HEK293 (cell line): ENCODE measurements around the gene CAMSAP3.

ENCODE experiments used
- CTCF ChIA-PET: fragments of 350-600 bp; formaldehyde crosslinking; extraction: SDS; loops from one replicate; lab custom pipeline; 2021; ENCODE audit warnings: antibody characterized with exemption; lab: Yijun Ruan, JAX
- POLR2A ChIA-PET: fragments of 300-600 bp; formaldehyde crosslinking; extraction: SDS; loops from one replicate; lab custom pipeline; 2020; ENCODE audit warnings: antibody characterized with exemption, inconsistent platforms; lab: Yijun Ruan, JAX
- H3K27ac ChIP-seq: fragments of 200-500 bp; sonication (Bioruptor generic); 2 replicates; pipeline ENCODE4 v1.5.1; 2014; ENCODE audit warnings: low read depth, low read length, control low read depth, inconsistent platforms; ENCODE audit errors: extremely low read depth
- H3K36me3 ChIP-seq, 2 experiments: fragments of 200-500 bp in 1 of 2; sonication (Bioruptor generic) in 1 of 2; 1 replicate in 1 of 2; 2 replicates in 1 of 2; pipeline ENCODE4 v1.5.1; 2014 to 2017; ENCODE audit warnings: inconsistent platforms in 2 of 2, low read length in 2 of 2; ENCODE audit not compliant: control insufficient read depth in 2 of 2, insufficient read depth in 1 of 2
- H3K4me1 ChIP-seq: fragments of 200-500 bp; sonication (Bioruptor generic); 2 replicates; pipeline ENCODE4 v1.5.1; 2014; ENCODE audit warnings: mild to moderate bottlenecking, low read length, inconsistent platforms; ENCODE audit not compliant: control insufficient read depth, insufficient read depth
- H3K4me3 ChIP-seq: 2 replicates; pipeline ENCODE4 v1.5.1; 2011; ENCODE audit warnings: low read depth, mild to moderate bottlenecking, control low read depth, low read length, moderate library complexity
- H3K9me3 ChIP-seq: fragments of 200-500 bp; sonication (Bioruptor generic); 2 replicates; pipeline ENCODE4 v1.5.1; 2014; ENCODE audit warnings: low read depth, low read length, inconsistent platforms; ENCODE audit not compliant: control insufficient read depth, insufficient read depth
- EGR2 ChIP-seq: fragments of 450-650 bp; formaldehyde crosslinking; IDR thresholded peaks from 2 replicates; pipeline ENCODE4 v1.5.1; 2016; ENCODE audit warnings: low read depth, missing biosample characterization, missing genetic modification characterization
- GFI1B ChIP-seq: fragments of 450-650 bp; formaldehyde crosslinking; IDR thresholded peaks from 2 replicates; pipeline ENCODE4 v1.5.1; 2016; ENCODE audit warnings: missing biosample characterization, missing genetic modification characterization
- KLF8 ChIP-seq: fragments of 450-650 bp; formaldehyde crosslinking; IDR thresholded peaks from 2 replicates; pipeline ENCODE4 v1.5.1; 2016; ENCODE audit warnings: missing biosample characterization, missing genetic modification characterization
- SETDB1 ChIP-seq: IDR thresholded peaks from one replicate; pipeline ENCODE4 v1.6.1; 2017; ENCODE audit warnings: mild to moderate bottlenecking, low read length, moderate library complexity, mixed read lengths; ENCODE audit not compliant: insufficient read length
- SP2 ChIP-seq: fragments of 450-650 bp; formaldehyde crosslinking; IDR thresholded peaks from 2 replicates; pipeline ENCODE4 v1.5.1; 2016; ENCODE audit warnings: missing biosample characterization, missing genetic modification characterization
- WT1 ChIP-seq: fragments of 450-650 bp; formaldehyde crosslinking; IDR thresholded peaks from 2 replicates; pipeline ENCODE4 v1.5.1; 2016; ENCODE audit warnings: missing biosample characterization, missing genetic modification characterization
- YY1 ChIP-seq: fragments of 450-650 bp; formaldehyde crosslinking; IDR thresholded peaks from 2 replicates; pipeline ENCODE4 v1.5.1; 2018; ENCODE audit warnings: missing biosample characterization, missing genetic modification characterization
- ZBTB7A ChIP-seq: fragments of 450-650 bp; formaldehyde crosslinking; IDR thresholded peaks from 2 replicates; pipeline ENCODE4 v1.5.1; 2016; ENCODE audit warnings: low read depth, missing biosample characterization, missing genetic modification characterization
- ZEB2 ChIP-seq: fragments of 450-650 bp; formaldehyde crosslinking; IDR thresholded peaks from 2 replicates; pipeline ENCODE4 v1.5.1; 2016; ENCODE audit warnings: missing biosample characterization, missing genetic modification characterization
- ZNF175 ChIP-seq: fragments of 450-650 bp; formaldehyde crosslinking; IDR thresholded peaks from 2 replicates; pipeline ENCODE4 v1.5.1; 2016; ENCODE audit warnings: missing biosample characterization, missing genetic modification characterization
- ZNF274 ChIP-seq, 2 experiments: fragments of 200-500 bp in 1 of 2; fragments of 450-650 bp in 1 of 2; sonication (Bioruptor generic) in 1 of 2; formaldehyde crosslinking in 1 of 2; IDR thresholded peaks; 2 replicates each; pipeline versions ENCODE4 v1.5.1 to v1.6.1; 2014 to 2016; ENCODE audit warnings: borderline replicate concordance in 1 of 2, inconsistent platforms in 1 of 2, low read length in 1 of 2, missing biosample characterization in 1 of 2, missing genetic modification characterization in 1 of 2
- ZNF350 ChIP-seq: fragments of 450-650 bp; formaldehyde crosslinking; IDR thresholded peaks from 2 replicates; pipeline ENCODE4 v1.5.0; 2017; ENCODE audit warnings: missing biosample characterization, mild to moderate bottlenecking, missing genetic modification characterization
- ZNF423 ChIP-seq: fragments of 450-650 bp; formaldehyde crosslinking; IDR thresholded peaks from 2 replicates; pipeline ENCODE4 v1.5.1; 2016; ENCODE audit warnings: missing biosample characterization, missing genetic modification characterization
- ZNF48 ChIP-seq: fragments of 450-650 bp; formaldehyde crosslinking; IDR thresholded peaks from 2 replicates; pipeline ENCODE4 v1.5.1; 2016; ENCODE audit warnings: missing biosample characterization, missing genetic modification characterization
- ZNF626 ChIP-seq: fragments of 450-650 bp; sonication (Bioruptor Pico); formaldehyde crosslinking; IDR thresholded peaks from 2 replicates; pipeline ENCODE4 v1.5.1; 2018; ENCODE audit warnings: missing biosample characterization, missing genetic modification characterization, inconsistent platforms
- ZNF830 ChIP-seq: fragments of 450-650 bp; IDR thresholded peaks from 2 replicates; pipeline ENCODE4 v1.5.0; 2018; ENCODE audit warnings: missing biosample characterization, missing genetic modification characterization, low read depth, mild to moderate bottlenecking, moderate library complexity
- ZNF837 ChIP-seq: fragments of 450-650 bp; formaldehyde crosslinking; IDR thresholded peaks from 2 replicates; pipeline ENCODE4 v1.5.1; 2016; ENCODE audit warnings: missing biosample characterization, missing genetic modification characterization
- ZNF843 ChIP-seq: fragments of 450-650 bp; formaldehyde crosslinking; IDR thresholded peaks from 2 replicates; pipeline ENCODE4 v1.5.1; 2016; ENCODE audit warnings: missing biosample characterization, missing genetic modification characterization
- ZSCAN16 ChIP-seq: fragments of 450-650 bp; formaldehyde crosslinking; IDR thresholded peaks from 2 replicates; pipeline ENCODE4 v1.5.1; 2016; ENCODE audit warnings: missing biosample characterization, missing genetic modification characterization
- TF ChIP-seq, protein P1 (sequence below): fragments of 450-650 bp; formaldehyde crosslinking; IDR thresholded peaks from 2 replicates; pipeline ENCODE4 v1.5.1; 2016; ENCODE audit warnings: missing biosample characterization, missing genetic modification characterization
- TF ChIP-seq, protein P2 (sequence below): fragments of 450-650 bp; formaldehyde crosslinking; IDR thresholded peaks from 2 replicates; pipeline ENCODE4 v1.5.1; 2016; ENCODE audit warnings: missing biosample characterization, missing genetic modification characterization
- TF ChIP-seq, protein P3 (sequence below): fragments of 450-650 bp; formaldehyde crosslinking; IDR thresholded peaks from 2 replicates; pipeline ENCODE4 v1.5.1; 2017; ENCODE audit warnings: missing biosample characterization, missing genetic modification characterization
- TF ChIP-seq, protein P4 (sequence below): fragments of 450-650 bp; formaldehyde crosslinking; IDR thresholded peaks from 2 replicates; pipeline ENCODE4 v1.5.1; 2016; ENCODE audit warnings: missing biosample characterization, missing genetic modification characterization
- TF ChIP-seq, protein P5 (sequence below): fragments of 450-650 bp; formaldehyde crosslinking; IDR thresholded peaks from 2 replicates; pipeline ENCODE4 v1.5.1; 2017; ENCODE audit warnings: missing biosample characterization, mild to moderate bottlenecking, missing genetic modification characterization, moderate library complexity

The CAMSAP3 gene

DNA sequence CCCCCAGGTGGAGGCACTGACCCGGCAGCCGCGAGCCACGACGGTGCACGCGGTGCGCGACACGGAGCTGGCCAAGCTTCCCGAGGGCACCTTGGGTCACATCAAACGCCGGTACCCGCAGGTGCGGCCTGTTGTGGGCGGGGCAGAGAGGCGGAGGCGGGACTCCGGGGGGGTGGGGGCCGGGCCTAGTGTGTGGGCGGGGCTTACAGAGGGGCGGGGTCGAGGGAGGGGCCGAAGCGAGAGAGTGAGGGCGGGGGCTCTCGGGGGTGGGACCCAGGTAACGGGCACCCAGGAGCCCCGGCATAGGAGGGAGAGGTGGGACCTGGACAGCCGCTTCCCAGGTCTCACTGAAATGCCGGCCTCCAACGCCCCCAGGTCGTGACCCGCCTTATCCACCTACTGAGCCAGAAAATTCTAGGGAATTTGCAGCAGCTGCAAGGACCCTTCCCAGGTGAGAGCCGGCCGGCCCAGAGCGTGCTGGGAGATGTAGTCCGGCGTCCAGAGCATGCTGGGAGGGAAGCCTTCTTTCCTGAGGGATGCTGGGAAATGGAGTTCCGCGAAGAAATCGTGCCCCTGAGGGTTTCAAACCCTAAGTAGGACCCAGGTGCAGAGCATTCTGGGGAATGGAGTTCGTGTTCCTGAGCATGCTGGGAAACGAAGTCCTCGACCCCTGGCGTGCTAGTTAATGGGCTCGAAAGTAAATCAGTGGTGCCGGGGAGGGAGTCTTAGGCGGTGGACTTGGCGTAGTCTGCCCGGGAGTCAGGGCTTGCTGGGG is 44.5 kb upstream of the CAMSAP3 start (continued):
- TF ChIP-seq, protein P1, sequence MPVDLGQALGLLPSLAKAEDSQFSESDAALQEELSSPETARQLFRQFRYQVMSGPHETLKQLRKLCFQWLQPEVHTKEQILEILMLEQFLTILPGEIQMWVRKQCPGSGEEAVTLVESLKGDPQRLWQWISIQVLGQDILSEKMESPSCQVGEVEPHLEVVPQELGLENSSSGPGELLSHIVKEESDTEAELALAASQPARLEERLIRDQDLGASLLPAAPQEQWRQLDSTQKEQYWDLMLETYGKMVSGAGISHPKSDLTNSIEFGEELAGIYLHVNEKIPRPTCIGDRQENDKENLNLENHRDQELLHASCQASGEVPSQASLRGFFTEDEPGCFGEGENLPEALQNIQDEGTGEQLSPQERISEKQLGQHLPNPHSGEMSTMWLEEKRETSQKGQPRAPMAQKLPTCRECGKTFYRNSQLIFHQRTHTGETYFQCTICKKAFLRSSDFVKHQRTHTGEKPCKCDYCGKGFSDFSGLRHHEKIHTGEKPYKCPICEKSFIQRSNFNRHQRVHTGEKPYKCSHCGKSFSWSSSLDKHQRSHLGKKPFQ (tag by site-specific recombination) = no peak
- TF ChIP-seq ZNF274 (IDR thresholded peaks at IDR 0.05; ENCODE audit: low read length) = no peak
- TF ChIP-seq ZNF274 (tag by site-specific recombination; IDR thresholded peaks at IDR 0.05; ENCODE audit: borderline replicate concordance) = no peak
- TF ChIP-seq ZNF626 (tag by site-specific recombination) = no peak
- no peak for TF ChIP-seq EGR2 (tag by site-specific recombination)
- TF ChIP-seq, protein P2, sequence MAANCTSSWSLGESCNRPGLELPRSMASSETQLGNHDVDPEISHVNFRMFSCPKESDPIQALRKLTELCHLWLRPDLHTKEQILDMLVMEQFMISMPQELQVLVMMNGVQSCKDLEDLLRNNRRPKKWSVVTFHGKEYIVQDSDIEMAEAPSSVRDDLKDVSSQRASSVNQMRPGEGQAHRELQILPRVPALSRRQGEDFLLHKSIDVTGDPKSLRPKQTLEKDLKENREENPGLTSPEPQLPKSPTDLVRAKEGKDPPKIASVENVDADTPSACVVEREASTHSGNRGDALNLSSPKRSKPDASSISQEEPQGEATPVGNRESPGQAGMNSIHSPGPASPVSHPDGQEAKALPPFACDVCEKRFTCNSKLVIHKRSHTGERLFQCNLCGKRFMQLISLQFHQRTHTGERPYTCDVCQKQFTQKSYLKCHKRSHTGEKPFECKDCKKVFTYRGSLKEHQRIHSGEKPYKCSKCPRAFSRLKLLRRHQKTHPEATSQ = no peak
- no peak for TF ChIP-seq ZNF843 (tag by site-specific recombination)
- no peak for TF ChIP-seq WT1 (tag by site-specific recombination)

DNA sequence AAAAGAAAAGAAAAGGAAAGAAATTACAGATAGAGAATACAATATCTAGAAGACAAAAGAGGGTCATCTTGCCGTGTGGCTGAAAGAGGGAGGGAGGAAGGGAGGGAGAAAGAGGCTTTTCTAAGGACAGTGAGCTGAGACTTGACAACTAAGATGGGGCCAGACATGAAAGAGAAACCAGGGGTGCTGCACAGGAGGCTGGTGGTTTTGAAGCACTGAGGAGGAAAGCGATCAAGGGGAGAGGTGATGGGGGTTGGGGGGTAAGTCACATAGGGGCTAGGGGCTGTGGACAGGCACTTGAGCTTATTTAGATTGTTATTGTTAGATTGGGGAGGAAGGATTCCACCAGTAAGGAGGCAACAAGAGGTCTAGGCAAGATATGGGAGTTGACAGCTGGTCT is 42.9 kb upstream of the CAMSAP3 start:
- no peaks in the 10 kb centered on the region for H3K4me1 ChIP-seq
- no peak overlapping the region for H3K27ac ChIP-seq
- TF ChIP-seq ZSCAN16 (tag by site-specific recombination) (no peak), ZNF837 (tag by site-specific recombination) (no peak), ZNF350 (tag by site-specific recombination) (no peak)
- TF ChIP-seq, protein P3, sequence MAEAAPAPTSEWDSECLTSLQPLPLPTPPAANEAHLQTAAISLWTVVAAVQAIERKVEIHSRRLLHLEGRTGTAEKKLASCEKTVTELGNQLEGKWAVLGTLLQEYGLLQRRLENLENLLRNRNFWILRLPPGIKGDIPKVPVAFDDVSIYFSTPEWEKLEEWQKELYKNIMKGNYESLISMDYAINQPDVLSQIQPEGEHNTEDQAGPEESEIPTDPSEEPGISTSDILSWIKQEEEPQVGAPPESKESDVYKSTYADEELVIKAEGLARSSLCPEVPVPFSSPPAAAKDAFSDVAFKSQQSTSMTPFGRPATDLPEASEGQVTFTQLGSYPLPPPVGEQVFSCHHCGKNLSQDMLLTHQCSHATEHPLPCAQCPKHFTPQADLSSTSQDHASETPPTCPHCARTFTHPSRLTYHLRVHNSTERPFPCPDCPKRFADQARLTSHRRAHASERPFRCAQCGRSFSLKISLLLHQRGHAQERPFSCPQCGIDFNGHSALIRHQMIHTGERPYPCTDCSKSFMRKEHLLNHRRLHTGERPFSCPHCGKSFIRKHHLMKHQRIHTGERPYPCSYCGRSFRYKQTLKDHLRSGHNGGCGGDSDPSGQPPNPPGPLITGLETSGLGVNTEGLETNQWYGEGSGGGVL = no peak
- CTCF ChIA-PET = interaction anchor here (0.6 to 1.8 kb wide), 4 partner anchors 16 to 197 kb away, joined by 3 to 7 read pairs (median 4); no protein-coding TSS in a partner anchor
- H3K36me3 ChIP-seq = peaks cover 0 to 30% of the 10 kb centered on the region in 2 experiments; a peak in 2 of 3 replicates
- POLR2A ChIA-PET = interaction anchor here (0.7 to 1.0 kb wide), 2 partner anchors 41 to 65 kb away, joined by 4 to 5 read pairs; no protein-coding TSS in a partner anchor
- no peaks in the 10 kb centered on the region for H3K9me3 ChIP-seq
- H3K4me3 ChIP-seq = no peak overlapping the region

DNA sequence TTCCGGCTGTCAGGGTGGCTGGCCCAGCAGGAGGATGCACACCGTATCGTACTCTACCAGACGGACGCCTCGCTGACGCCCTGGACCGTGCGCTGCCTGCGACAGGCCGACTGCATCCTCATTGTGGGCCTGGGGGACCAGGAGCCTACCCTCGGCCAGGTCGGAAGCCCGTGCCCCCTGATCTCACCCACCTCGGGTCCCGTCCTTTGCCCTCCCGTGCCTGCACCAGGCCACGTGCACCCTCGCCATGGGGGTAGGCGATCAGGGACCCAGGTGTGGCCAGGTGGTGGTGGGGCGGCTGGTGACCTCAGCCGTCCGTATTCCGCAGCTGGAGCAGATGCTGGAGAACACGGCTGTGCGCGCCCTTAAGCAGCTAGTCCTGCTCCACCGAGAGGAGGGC is 41.1 kb upstream of the CAMSAP3 start:
- TF ChIP-seq ZNF175 (tag by site-specific recombination) (no peak), ZBTB7A (tag by site-specific recombination) (no peak), SP2 (tag by site-specific recombination) (no peak), ZNF48 (tag by site-specific recombination) (no peak), ZNF423 (no peak), ZNF830 (no peak), GFI1B (no peak), SETDB1 (no peak), YY1 (tag by site-specific recombination) (no peak), ZEB2 (tag by site-specific recombination) (no peak), KLF8 (no peak)
- TF ChIP-seq, protein P4, sequence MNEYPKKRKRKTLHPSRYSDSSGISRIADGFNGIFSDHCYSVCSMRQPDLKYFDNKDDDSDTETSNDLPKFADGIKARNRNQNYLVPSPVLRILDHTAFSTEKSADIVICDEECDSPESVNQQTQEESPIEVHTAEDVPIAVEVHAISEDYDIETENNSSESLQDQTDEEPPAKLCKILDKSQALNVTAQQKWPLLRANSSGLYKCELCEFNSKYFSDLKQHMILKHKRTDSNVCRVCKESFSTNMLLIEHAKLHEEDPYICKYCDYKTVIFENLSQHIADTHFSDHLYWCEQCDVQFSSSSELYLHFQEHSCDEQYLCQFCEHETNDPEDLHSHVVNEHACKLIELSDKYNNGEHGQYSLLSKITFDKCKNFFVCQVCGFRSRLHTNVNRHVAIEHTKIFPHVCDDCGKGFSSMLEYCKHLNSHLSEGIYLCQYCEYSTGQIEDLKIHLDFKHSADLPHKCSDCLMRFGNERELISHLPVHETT (tag by site-specific recombination) = no peak
- TF ChIP-seq, protein P5, sequence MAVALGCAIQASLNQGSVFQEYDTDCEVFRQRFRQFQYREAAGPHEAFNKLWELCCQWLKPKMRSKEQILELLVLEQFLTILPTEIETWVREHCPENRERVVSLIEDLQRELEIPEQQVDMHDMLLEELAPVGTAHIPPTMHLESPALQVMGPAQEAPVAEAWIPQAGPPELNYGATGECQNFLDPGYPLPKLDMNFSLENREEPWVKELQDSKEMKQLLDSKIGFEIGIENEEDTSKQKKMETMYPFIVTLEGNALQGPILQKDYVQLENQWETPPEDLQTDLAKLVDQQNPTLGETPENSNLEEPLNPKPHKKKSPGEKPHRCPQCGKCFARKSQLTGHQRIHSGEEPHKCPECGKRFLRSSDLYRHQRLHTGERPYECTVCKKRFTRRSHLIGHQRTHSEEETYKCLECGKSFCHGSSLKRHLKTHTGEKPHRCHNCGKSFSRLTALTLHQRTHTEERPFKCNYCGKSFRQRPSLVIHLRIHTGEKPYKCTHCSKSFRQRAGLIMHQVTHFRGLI = no peak
- ChIA-PET CTCF (interaction anchor here (0.6 kb wide), 1 partner anchor 9 kb away, joined by 3 read pairs; no protein-coding TSS in a partner anchor), POLR2A (no interaction called here)
- Histone ChIP-seq H3K27ac (no peak overlapping the region), H3K4me3 (no peak overlapping the region), H3K4me1 (no peaks in the 10 kb centered on the region), H3K9me3 (no peaks in the 10 kb centered on the region), H3K36me3 (peaks cover 0 to 42% of the 10 kb centered on the region in 2 experiments; a peak in 2 of 3 replicates)
